K562 (cell line): ENCODE results near the gene CCDC9B.

Source experiments
- ARNT ChIP-seq, 2 experiments: fragments of 450-650 bp; IDR thresholded peaks; 2 replicates each; pipeline ENCODE4 v1.6.1; 2016; ENCODE audit warnings: mild to moderate bottlenecking in 1 of 2
- ESRRA ChIP-seq: fragments of 450-650 bp; IDR thresholded peaks from 2 replicates; pipeline ENCODE4 v1.6.1; 2014; ENCODE audit warnings: low read depth, mild to moderate bottlenecking, moderate library complexity, borderline replicate concordance
- EZH2 ChIP-seq: IDR thresholded peaks from 2 replicates; pipeline ENCODE4 v1.6.1; 2012; ENCODE audit warnings: low read depth, mild to moderate bottlenecking, inconsistent platforms, low read length, borderline replicate concordance
- GATAD2B ChIP-seq: fragments of 450-650 bp; IDR thresholded peaks from 2 replicates; pipeline ENCODE4 v1.6.1; 2017; ENCODE audit warnings: mild to moderate bottlenecking, borderline replicate concordance
- SRSF7 ChIP-seq: fragments of 200-400 bp; formaldehyde crosslinking; optimal IDR thresholded peaks from 2 replicates; pipeline ENCODE3; 2017; ENCODE audit warnings: mild to moderate bottlenecking, low read depth, low read length
- STAT5B ChIP-seq: fragments of 250-450 bp; sonication (Bioruptor Pico); IDR thresholded peaks from 2 replicates; pipeline ENCODE4 v1.8.0; 2021; ENCODE audit warnings: mild to moderate bottlenecking, inconsistent platforms
- TBL1XR1 ChIP-seq, 2 experiments: IDR thresholded peaks; 2 replicates each; pipeline ENCODE4 v1.6.1; 2012; ENCODE audit warnings: improper control_type of control experiment in 2 of 2, low read length in 2 of 2, mild to moderate bottlenecking in 1 of 2
- ZBED1 ChIP-seq: IDR thresholded peaks from 2 replicates; pipeline ENCODE4 v1.6.1; 2014
- ZBTB1 ChIP-seq: sonication (generic); formaldehyde crosslinking; IDR thresholded peaks from 2 replicates; pipeline ENCODE4 v1.8.1; 2023; ENCODE audit warnings: missing genetic modification reagents, low read depth, mild to moderate bottlenecking, borderline replicate concordance
- ZNF408 ChIP-seq: fragments of 250-450 bp; sonication (Bioruptor Pico); IDR thresholded peaks from 2 replicates; pipeline ENCODE4 v1.4.0; 2020; ENCODE audit warnings: low read depth, mild to moderate bottlenecking, moderate library complexity
- ZNF644 ChIP-seq: fragments of 200-800 bp; sonication (Bioruptor generic); IDR thresholded peaks from 2 replicates; pipeline ENCODE4 v1.6.1; 2016; ENCODE audit warnings: low read depth, missing genetic modification characterization, missing compliant biosample characterization
- TF ChIP-seq, protein P1 (sequence below): fragments of 450-650 bp; IDR thresholded peaks from 2 replicates; pipeline ENCODE4 v1.6.1; 2016

- TF ChIP-seq ZBTB1: no peak
- TF ChIP-seq ESRRA: no peak
- TF ChIP-seq EZH2: no peak
- TF ChIP-seq SRSF7: no peak
- no peak for TF ChIP-seq STAT5B (CRISPR knock-in tag)
- TF ChIP-seq TBL1XR1 (IDR thresholded peaks at IDR 0.05; ENCODE audit: low read length in 2 of 2): no peak
- no peak for TF ChIP-seq ZBED1
- TF ChIP-seq, protein P1, sequence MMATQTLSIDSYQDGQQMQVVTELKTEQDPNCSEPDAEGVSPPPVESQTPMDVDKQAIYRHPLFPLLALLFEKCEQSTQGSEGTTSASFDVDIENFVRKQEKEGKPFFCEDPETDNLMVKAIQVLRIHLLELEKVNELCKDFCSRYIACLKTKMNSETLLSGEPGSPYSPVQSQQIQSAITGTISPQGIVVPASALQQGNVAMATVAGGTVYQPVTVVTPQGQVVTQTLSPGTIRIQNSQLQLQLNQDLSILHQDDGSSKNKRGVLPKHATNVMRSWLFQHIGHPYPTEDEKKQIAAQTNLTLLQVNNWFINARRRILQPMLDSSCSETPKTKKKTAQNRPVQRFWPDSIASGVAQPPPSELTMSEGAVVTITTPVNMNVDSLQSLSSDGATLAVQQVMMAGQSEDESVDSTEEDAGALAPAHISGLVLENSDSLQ: no peak
- TF ChIP-seq ARNT (IDR thresholded peaks at IDR 0.05): no peak
- no peak for TF ChIP-seq ZNF644 (tag)
- no peak for TF ChIP-seq GATAD2B
- TF ChIP-seq ZNF408: no peak
Measured at GRCh38 chr15:40295297-40295696, 45.4 kb downstream of the CCDC9B start.
